Right kidney (tissue), 1 donor: ENCODE data around the gene RABL3.
"Not testable (repeated sequence)": the region's sequence is repeated elsewhere in the genome, so short reads cannot be mapped to it uniquely, and the experiment has no call there.

Experiments
- DNase-seq: peaks from one replicate; pipeline ENCODE4 v3.0.0-alpha.2; 2016

RABL3 gene

GRCh38 chr3:120646771-120647432, 95.4 kb downstream of the RABL3 start:
- DNase-seq = no peak

- no peak for DNase-seq
Measured at GRCh38 chr3:120645083-120645845, 97.1 kb downstream of the RABL3 start.

- DNase-seq = no peak
Measured at GRCh38 chr3:120642368-120642948, 99.9 kb downstream of the RABL3 start.

- no peak for DNase-seq
Measured at GRCh38 chr3:120641696-120642246, 100.5 kb downstream of the RABL3 start.

GRCh38 chr3:120640231-120640630, 102.1 kb downstream of the RABL3 start:
- no peak for DNase-seq

GRCh38 chr3:120638820-120639219, 103.5 kb downstream of the RABL3 start:
- DNase-seq = not testable (repeated sequence)

GRCh38 chr3:120637851-120638559, 104.3 kb downstream of the RABL3 start:
- no peak for DNase-seq

- no peak for DNase-seq
Measured at GRCh38 chr3:120636795-120637401, 105.4 kb downstream of the RABL3 start.
